Fibroblast of lung (primary cell): ENCODE data around the gene TOR1B. TPM values are rescaled to one million over a fixed set of nuclear protein-coding genes. Genes with fewer than 3 reads are reported as not detected.

Experiments used
- DNase-seq, 2 donors: peaks; one replicate each; pipeline versions ENCODE4 v3.0.0 to v3.0.0-alpha.2; 2010; ENCODE audit warnings: low read depth in 2 of 2
- H2AFZ ChIP-seq: 2 replicates; pipeline ENCODE4 v1.5.1; 2012; ENCODE audit warnings: low read length, control low read depth, inconsistent platforms
- H3K27ac ChIP-seq: 2 replicates; pipeline ENCODE4 v1.5.1; 2011; ENCODE audit warnings: low read length, control low read depth; ENCODE audit not compliant: insufficient read depth
- H3K27me3 ChIP-seq: 2 replicates; pipeline ENCODE4 v1.5.1; 2011; ENCODE audit warnings: mild to moderate bottlenecking, low read length; ENCODE audit not compliant: control insufficient read depth, insufficient read depth
- H3K36me3 ChIP-seq: 2 replicates; pipeline ENCODE4 v1.5.1; 2011; ENCODE audit warnings: low read length; ENCODE audit not compliant: control insufficient read depth, insufficient read depth
- H3K4me1 ChIP-seq: 2 replicates; pipeline ENCODE4 v1.5.1; 2011; ENCODE audit warnings: low read length; ENCODE audit not compliant: control insufficient read depth, insufficient read depth; ENCODE audit errors: extremely low read depth
- H3K4me2 ChIP-seq: 2 replicates; pipeline ENCODE4 v1.5.1; 2011; ENCODE audit warnings: low read length, control low read depth; ENCODE audit not compliant: insufficient read depth; ENCODE audit errors: extremely low read depth
- H3K4me3 ChIP-seq, 4 experiments: fragments of 200-600 bp in 1 of 4; sonication (generic) in 1 of 4; replicated peaks in 1 of 4; 2 replicates each; pipeline ENCODE4 v1.5.1; 2011 to 2016; ENCODE audit warnings: low read length in 4 of 4, low read depth in 3 of 4, mild to moderate bottlenecking in 3 of 4, control low read depth in 2 of 4, inconsistent platforms in 1 of 4, mixed read lengths in 1 of 4; ENCODE audit not compliant: insufficient read depth in 1 of 4; ENCODE audit errors: control extremely low read depth in 1 of 4
- H3K79me2 ChIP-seq: 2 replicates; pipeline ENCODE4 v1.5.1; 2012; ENCODE audit warnings: mild to moderate bottlenecking, low read length, inconsistent platforms; ENCODE audit not compliant: control insufficient read depth, insufficient read depth
- H3K9ac ChIP-seq: 2 replicates; pipeline ENCODE4 v1.5.1; 2011; ENCODE audit warnings: mild to moderate bottlenecking, low read length, control low read depth; ENCODE audit not compliant: insufficient read depth
- H3K9me3 ChIP-seq: 2 replicates; pipeline ENCODE4 v1.5.1; 2012; ENCODE audit warnings: low read depth, low read length; ENCODE audit not compliant: control insufficient read depth, insufficient read depth
- H4K20me1 ChIP-seq: 2 replicates; pipeline ENCODE4 v1.5.1; 2011; ENCODE audit warnings: low read length; ENCODE audit not compliant: control insufficient read depth, insufficient read depth; ENCODE audit errors: extremely low read depth
- EZH2 ChIP-seq: IDR thresholded peaks from 2 replicates; pipeline ENCODE4 v1.5.1; 2012; ENCODE audit warnings: low read length, control low read depth, mild to moderate bottlenecking; ENCODE audit errors: missing control alignments
- polyA plus RNA-seq, 2 donors: library from polyadenylated mRNA; depleted of rRNA in 1 of 2; stranded (reverse) in 1 of 2; unstranded in 1 of 2; fragments of >200 nt; gene quantifications; 2 replicates each; pipeline ENCODE4 v1.2.1, GENCODE V29; 2011 to 2012; ENCODE audit warnings: missing spikeins in 1 of 2
- total RNA-seq: library from RNA; depleted of rRNA; stranded (reverse); fragments of >200 nt; gene quantifications from 2 replicates; pipeline ENCODE4 v1.2.1, GENCODE V29; 2014
- TF ChIP-seq, protein P1 (sequence below), 2 donors: IDR thresholded peaks in 1 of 2; conservative IDR thresholded peaks in 1 of 2; 1 replicate in 1 of 2; 2 replicates in 1 of 2; pipeline ENCODE4 v1.5.1; 2011 to 2012; ENCODE audit warnings: low read length in 2 of 2, control low read depth in 1 of 2, inconsistent platforms in 1 of 2, low read depth in 1 of 2, mild to moderate bottlenecking in 1 of 2

Gene TOR1B
- total and polyA plus RNA-seq, 2 donors (not counting 1 experiment from before 2014, with no cell fraction given): 20.3 to 33.6 TPM

DNA sequence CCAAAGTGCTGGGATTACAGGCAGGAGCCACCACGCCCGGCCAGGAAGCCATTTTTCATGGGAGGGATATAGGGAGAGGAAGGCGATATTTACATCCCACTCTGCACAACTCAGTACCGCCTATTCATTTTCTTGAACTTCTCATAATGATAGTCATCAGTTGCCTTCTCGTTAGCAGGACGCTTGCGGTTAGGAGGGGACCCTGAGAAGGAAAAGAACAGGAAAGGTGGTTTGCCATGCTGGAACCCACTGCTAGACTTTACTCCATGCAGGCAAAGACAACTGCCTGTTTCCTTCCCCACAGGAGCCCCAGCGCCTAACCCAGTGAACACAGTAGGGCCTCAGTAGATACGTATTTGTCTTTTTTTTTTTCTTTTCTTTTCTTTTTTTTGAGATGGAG, 25.1 kb downstream of the TOR1B start:
- Histone ChIP-seq H3K27me3 (no peaks in the 10 kb centered on the region), H2AFZ (no peak overlapping the region), H3K4me1 (no peaks in the 10 kb centered on the region), H3K27ac (no peak overlapping the region), H4K20me1 (no peaks in the 10 kb centered on the region), H3K36me3 (peaks cover 13% of the 10 kb centered on the region), H3K4me3 (no peak overlapping the region), H3K9me3 (no peaks in the 10 kb centered on the region), H3K4me2 (no peak overlapping the region), H3K9ac (no peak overlapping the region), H3K79me2 (peaks cover 2% of the 10 kb centered on the region)
- TF ChIP-seq, protein P1, sequence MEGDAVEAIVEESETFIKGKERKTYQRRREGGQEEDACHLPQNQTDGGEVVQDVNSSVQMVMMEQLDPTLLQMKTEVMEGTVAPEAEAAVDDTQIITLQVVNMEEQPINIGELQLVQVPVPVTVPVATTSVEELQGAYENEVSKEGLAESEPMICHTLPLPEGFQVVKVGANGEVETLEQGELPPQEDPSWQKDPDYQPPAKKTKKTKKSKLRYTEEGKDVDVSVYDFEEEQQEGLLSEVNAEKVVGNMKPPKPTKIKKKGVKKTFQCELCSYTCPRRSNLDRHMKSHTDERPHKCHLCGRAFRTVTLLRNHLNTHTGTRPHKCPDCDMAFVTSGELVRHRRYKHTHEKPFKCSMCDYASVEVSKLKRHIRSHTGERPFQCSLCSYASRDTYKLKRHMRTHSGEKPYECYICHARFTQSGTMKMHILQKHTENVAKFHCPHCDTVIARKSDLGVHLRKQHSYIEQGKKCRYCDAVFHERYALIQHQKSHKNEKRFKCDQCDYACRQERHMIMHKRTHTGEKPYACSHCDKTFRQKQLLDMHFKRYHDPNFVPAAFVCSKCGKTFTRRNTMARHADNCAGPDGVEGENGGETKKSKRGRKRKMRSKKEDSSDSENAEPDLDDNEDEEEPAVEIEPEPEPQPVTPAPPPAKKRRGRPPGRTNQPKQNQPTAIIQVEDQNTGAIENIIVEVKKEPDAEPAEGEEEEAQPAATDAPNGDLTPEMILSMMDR (conservative IDR thresholded peaks at IDR 0.05 in 1 of 2, IDR thresholded peaks at IDR 0.05 in 1 of 2; ENCODE audit: low read depth in 1 of 2, low read length in 2 of 2): no peak
- no peak for TF ChIP-seq EZH2
- DNase-seq: no peak

- Histone ChIP-seq H3K79me2 (peaks cover 5% of the 10 kb centered on the region), H3K4me2 (no peak overlapping the region), H4K20me1 (no peaks in the 10 kb centered on the region), H3K36me3 (peaks cover 13% of the 10 kb centered on the region), H3K9ac (no peak overlapping the region), H3K4me1 (no peaks in the 10 kb centered on the region), H3K27me3 (no peaks in the 10 kb centered on the region), H3K4me3 (no peak overlapping the region), H2AFZ (no peak overlapping the region), H3K27ac (no peak overlapping the region), H3K9me3 (no peaks in the 10 kb centered on the region)
- no peak for DNase-seq
- TF ChIP-seq, protein P1 (conservative IDR thresholded peaks at IDR 0.05 in 1 of 2, IDR thresholded peaks at IDR 0.05 in 1 of 2; ENCODE audit: low read depth in 1 of 2, low read length in 2 of 2): no peak
- no peak for TF ChIP-seq EZH2
Observed at GRCh38 chr9:129828969-129829368, 26.0 kb downstream of the TOR1B start.

GRCh38 chr9:129832982-129833381, 30.0 kb downstream of the TOR1B start:
- Histone ChIP-seq H3K27me3 (no peaks in the 10 kb centered on the region), H2AFZ (no peak overlapping the region), H3K27ac (no peak overlapping the region), H3K4me1 (peaks cover 6% of the 10 kb centered on the region), H3K9me3 (no peaks in the 10 kb centered on the region), H3K79me2 (peaks cover 13% of the 10 kb centered on the region), H4K20me1 (no peaks in the 10 kb centered on the region), H3K4me2 (no peak overlapping the region), H3K9ac (no peak overlapping the region), H3K4me3 (no peak overlapping the region), H3K36me3 (peaks cover 12% of the 10 kb centered on the region)
- no peak for DNase-seq
- TF ChIP-seq, protein P1 (conservative IDR thresholded peaks at IDR 0.05 in 1 of 2, IDR thresholded peaks at IDR 0.05 in 1 of 2; ENCODE audit: low read depth in 1 of 2, low read length in 2 of 2): no peak
- no peak for TF ChIP-seq EZH2
